Smooth muscle cell (in vitro differentiated cells): Measurements from ENCODE around the gene PRAC2. TPM values are rescaled to one million over a fixed set of nuclear protein-coding genes. Genes with fewer than 3 reads are reported as not detected.
A peak's percentile ranks its signal among the peaks of the same experiment; 100 is the strongest.

Experiments
- DNase-seq: peaks from one replicate; lab custom pipeline; 2025; ENCODE audit not compliant: unreplicated experiment; lab: John Stamatoyannopoulos, UW
- H2AFZ ChIP-seq: fragments of 200-600 bp; sonication (generic); 2 replicates; pipeline ENCODE4 v1.6.0; 2016; ENCODE audit warnings: antibody characterized with exemption, low read depth, mild to moderate bottlenecking
- H3F3A ChIP-seq: fragments of 200-600 bp; sonication (generic); 2 replicates; pipeline ENCODE4 v1.6.0; 2017; ENCODE audit warnings: antibody characterized with exemption, low read depth
- H3K27ac ChIP-seq: fragments of 200-600 bp; sonication (generic); 2 replicates; pipeline ENCODE4 v1.5.1; 2016; ENCODE audit warnings: low read depth, mild to moderate bottlenecking
- H3K27me3 ChIP-seq: fragments of 200-600 bp; sonication (generic); 2 replicates; pipeline ENCODE4 v1.6.1; 2016; ENCODE audit warnings: low read depth, mild to moderate bottlenecking
- H3K36me3 ChIP-seq: fragments of 200-600 bp; sonication (generic); 2 replicates; pipeline ENCODE4 v1.5.1; 2016; ENCODE audit warnings: low read depth
- H3K4me1 ChIP-seq: fragments of 200-600 bp; sonication (generic); 2 replicates; pipeline ENCODE4 v1.5.1; 2016; ENCODE audit warnings: low read depth
- H3K4me2 ChIP-seq: fragments of 200-600 bp; sonication (generic); 2 replicates; pipeline ENCODE4 v1.6.0; 2016; ENCODE audit warnings: mild to moderate bottlenecking
- H3K4me3 ChIP-seq: fragments of 200-600 bp; sonication (generic); 2 replicates; pipeline ENCODE4 v1.5.1; 2016; ENCODE audit warnings: mild to moderate bottlenecking
- H3K79me2 ChIP-seq: fragments of 200-600 bp; sonication (generic); 2 replicates; pipeline ENCODE4 v1.6.0; 2016; ENCODE audit warnings: low read depth, mild to moderate bottlenecking
- H3K9ac ChIP-seq: fragments of 200-600 bp; sonication (generic); 2 replicates; pipeline ENCODE4 v1.6.0; 2016; ENCODE audit warnings: low read depth
- H3K9me3 ChIP-seq: fragments of 200-600 bp; sonication (generic); replicated peaks from 2 replicates; pipeline ENCODE4 v1.5.1; 2016; ENCODE audit warnings: low read depth
- H4K20me1 ChIP-seq: fragments of 200-600 bp; sonication (generic); 2 replicates; pipeline ENCODE4 v1.6.0; 2016; ENCODE audit warnings: low read depth
- WGBS: methylation state at CpG from one replicate; pipeline ENCODE4 v1.1.7; 2016; ENCODE audit warnings: low lambda C conversion rate; 5-methylcytosine and 5-hydroxymethylcytosine counted together
- polyA plus RNA-seq: library from polyadenylated mRNA; unstranded; fragments of >200 nt; fragmentation: Nextera tagmentation; extraction: Ambion mirVana; gene quantifications from 2 replicates; pipeline ENCODE4 v1.2.1, GENCODE V29; 2016
- total RNA-seq: library from RNA; depleted of rRNA; stranded (reverse); fragments of >200 nt; gene quantifications from 2 replicates; pipeline ENCODE4 v1.2.3, GENCODE V29; 2014
- TF ChIP-seq, protein P1 (sequence below): fragments of 200-600 bp; sonication (generic); IDR thresholded peaks from 2 replicates; pipeline ENCODE4 v1.5.1; 2017; ENCODE audit warnings: borderline replicate concordance, mild to moderate bottlenecking, antibody characterized with exemption; ENCODE audit not compliant: insufficient read depth, poor library complexity, severe bottlenecking

The PRAC2 gene
- total and polyA plus RNA-seq, 2 experiments from 2014 or later: 3.5 to 7.8 TPM

DNA sequence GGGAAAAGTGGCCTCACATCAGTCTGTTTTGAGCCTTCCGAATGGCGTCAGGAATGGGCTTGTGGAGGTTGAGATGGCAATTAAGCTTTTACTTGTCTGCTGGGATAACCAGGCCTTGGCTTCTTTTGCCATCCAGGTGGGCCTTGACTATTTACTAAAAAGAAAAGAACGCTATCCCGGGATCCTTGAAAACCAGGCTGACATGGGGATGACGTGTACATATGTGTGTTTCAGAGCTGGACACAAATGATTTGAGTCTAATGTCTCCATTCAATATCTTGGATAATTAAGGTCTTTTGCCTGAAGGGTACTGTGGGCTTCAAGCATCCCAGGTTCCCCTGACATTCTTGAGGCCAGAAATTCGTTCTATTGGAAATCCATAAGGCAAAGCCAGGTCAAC lies 38.1 kb downstream of the PRAC2 start:
- no peak for DNase-seq
- no peak overlapping the region for H3K4me3 ChIP-seq
- peaks cover 71% of the 10 kb centered on the region for H3K27me3 ChIP-seq
- TF ChIP-seq, protein P1, sequence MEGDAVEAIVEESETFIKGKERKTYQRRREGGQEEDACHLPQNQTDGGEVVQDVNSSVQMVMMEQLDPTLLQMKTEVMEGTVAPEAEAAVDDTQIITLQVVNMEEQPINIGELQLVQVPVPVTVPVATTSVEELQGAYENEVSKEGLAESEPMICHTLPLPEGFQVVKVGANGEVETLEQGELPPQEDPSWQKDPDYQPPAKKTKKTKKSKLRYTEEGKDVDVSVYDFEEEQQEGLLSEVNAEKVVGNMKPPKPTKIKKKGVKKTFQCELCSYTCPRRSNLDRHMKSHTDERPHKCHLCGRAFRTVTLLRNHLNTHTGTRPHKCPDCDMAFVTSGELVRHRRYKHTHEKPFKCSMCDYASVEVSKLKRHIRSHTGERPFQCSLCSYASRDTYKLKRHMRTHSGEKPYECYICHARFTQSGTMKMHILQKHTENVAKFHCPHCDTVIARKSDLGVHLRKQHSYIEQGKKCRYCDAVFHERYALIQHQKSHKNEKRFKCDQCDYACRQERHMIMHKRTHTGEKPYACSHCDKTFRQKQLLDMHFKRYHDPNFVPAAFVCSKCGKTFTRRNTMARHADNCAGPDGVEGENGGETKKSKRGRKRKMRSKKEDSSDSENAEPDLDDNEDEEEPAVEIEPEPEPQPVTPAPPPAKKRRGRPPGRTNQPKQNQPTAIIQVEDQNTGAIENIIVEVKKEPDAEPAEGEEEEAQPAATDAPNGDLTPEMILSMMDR: no peak
- H3K79me2 ChIP-seq: no peaks in the 10 kb centered on the region
- H4K20me1 ChIP-seq: no peaks in the 10 kb centered on the region
- WGBS: 88% methylated on average over 6 of the region's 6 CpGs
- no peak overlapping the region for H3K9ac ChIP-seq
- no peak overlapping the region for H2AFZ ChIP-seq
- H3K27ac ChIP-seq: no peak overlapping the region
- no peaks in the 10 kb centered on the region for H3K4me1 ChIP-seq
- H3K4me2 ChIP-seq: no peak overlapping the region
- H3F3A ChIP-seq: no peaks in the 10 kb centered on the region
- no peaks in the 10 kb centered on the region for H3K9me3 ChIP-seq
- no peaks in the 10 kb centered on the region for H3K36me3 ChIP-seq

DNA sequence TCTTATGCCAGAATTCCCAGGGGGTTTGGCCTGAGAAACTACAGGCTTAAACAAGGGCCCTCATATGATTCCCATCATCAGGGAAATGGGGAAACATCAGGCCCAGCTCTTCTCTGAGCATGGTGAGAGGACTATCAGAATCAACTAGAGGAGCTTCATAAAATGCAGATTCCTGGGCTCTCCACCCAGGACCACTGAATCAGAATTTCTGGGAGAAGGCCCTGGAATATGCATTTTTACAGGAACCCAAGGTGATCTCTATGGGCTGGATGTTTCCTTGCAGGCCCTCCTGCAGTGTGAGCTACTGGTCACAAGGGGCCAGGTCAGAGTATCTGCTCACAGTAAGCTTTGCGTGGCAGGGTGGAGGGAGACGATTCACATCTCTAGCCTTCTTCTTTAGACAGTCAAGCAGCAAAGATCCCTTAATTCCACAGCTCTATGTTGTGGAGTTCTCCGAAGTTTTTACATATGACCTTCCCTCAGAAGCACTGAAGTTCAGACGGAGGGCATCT lies 44.3 kb downstream of the PRAC2 start:
- no peaks in the 10 kb centered on the region for H3K4me1 ChIP-seq
- H3K27me3 ChIP-seq: peaks cover 22% of the 10 kb centered on the region
- H3K27ac ChIP-seq: no peak overlapping the region
- no peak overlapping the region for H3K4me3 ChIP-seq
- H4K20me1 ChIP-seq: no peaks in the 10 kb centered on the region
- no peaks in the 10 kb centered on the region for H3K36me3 ChIP-seq
- no peak overlapping the region for H3K9ac ChIP-seq
- H2AFZ ChIP-seq: no peak overlapping the region
- H3K79me2 ChIP-seq: no peaks in the 10 kb centered on the region
- H3K9me3 ChIP-seq: no peaks in the 10 kb centered on the region
- H3K4me2 ChIP-seq: no peak overlapping the region
- no peak for DNase-seq
- 26% methylated on average over 4 of the region's 4 CpGs for WGBS
- TF ChIP-seq, protein P1: peak; percentile 29
- no peaks in the 10 kb centered on the region for H3F3A ChIP-seq

DNA sequence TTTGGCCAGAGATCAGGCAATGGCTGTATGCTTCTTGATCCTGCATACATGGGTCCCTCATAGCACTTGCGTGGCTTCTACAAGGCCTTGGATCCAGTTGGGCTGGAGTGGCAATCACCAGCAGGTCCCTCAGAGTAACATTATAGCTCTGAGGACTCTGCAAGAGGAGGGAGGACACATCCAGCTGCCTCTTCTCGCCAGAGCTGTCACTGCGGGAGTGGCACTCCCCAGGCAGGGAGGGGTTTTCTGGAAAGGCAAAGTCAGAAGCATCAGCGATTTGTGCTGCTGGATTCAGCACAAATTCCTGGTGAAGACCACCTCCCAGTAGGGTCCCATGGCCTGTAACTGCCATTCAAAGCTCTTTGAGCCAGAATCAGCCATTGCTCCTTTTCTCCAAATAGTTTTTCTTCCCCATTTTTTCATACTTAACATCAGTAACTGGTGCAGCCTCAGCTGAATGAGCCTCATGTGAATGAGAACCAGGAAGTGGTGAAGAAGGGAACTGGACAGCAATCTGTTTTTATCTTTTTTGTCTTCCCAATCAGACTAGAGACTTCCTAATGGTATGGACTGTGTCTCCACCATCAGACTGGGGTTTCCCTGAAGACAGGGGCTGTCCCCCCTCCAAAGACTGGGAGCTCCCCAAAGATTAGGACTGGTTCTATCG lies 46.2 kb downstream of the PRAC2 start:
- Histone ChIP-seq H3K9ac (no peak overlapping the region), H3K9me3 (no peaks in the 10 kb centered on the region), H3K4me1 (no peaks in the 10 kb centered on the region), H3K36me3 (no peaks in the 10 kb centered on the region), H4K20me1 (no peaks in the 10 kb centered on the region), H3K4me3 (no peak overlapping the region), H3K4me2 (no peak overlapping the region), H2AFZ (no peak overlapping the region), H3F3A (no peaks in the 10 kb centered on the region), H3K27ac (no peak overlapping the region), H3K79me2 (no peaks in the 10 kb centered on the region), H3K27me3 (peaks cover 4% of the 10 kb centered on the region)
- DNase-seq: no peak
- 90% methylated on average over 5 of the region's 5 CpGs for WGBS
- TF ChIP-seq, protein P1: no peak

DNA sequence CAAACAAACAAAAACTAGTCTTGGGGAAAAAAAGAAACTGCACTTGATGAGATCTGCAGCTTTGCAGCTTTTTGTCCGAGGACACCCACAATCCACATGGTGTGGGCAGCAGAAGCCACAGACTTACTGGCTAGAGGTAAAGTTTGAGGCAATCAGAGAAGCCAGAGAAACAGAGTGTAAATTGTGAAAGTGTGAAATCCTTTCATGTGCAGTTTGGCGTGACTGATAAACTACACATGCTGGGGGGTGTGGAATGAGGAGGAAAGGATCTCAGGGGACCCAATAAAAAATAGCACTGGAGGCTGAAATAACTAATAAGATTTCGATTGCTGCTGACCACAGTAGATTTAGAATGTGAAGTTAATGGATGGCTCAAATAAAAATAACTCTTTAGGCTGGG lies 48.0 kb downstream of the PRAC2 start:
- H3K79me2 ChIP-seq: no peaks in the 10 kb centered on the region
- TF ChIP-seq, protein P1: no peak
- H3K4me1 ChIP-seq: no peaks in the 10 kb centered on the region
- H3K4me3 ChIP-seq: no peak overlapping the region
- no peaks in the 10 kb centered on the region for H3K9me3 ChIP-seq
- H2AFZ ChIP-seq: no peak overlapping the region
- no peak overlapping the region for H3K9ac ChIP-seq
- H3F3A ChIP-seq: no peaks in the 10 kb centered on the region
- WGBS: 58% methylated on average over 3 of the region's 3 CpGs
- no peaks in the 10 kb centered on the region for H4K20me1 ChIP-seq
- H3K4me2 ChIP-seq: no peak overlapping the region
- H3K27ac ChIP-seq: no peak overlapping the region
- no peaks in the 10 kb centered on the region for H3K36me3 ChIP-seq
- H3K27me3 ChIP-seq: no peaks in the 10 kb centered on the region
- no peak for DNase-seq
